HFFc6 (cell line): ENCODE data around the gene DPY19L1. TPM values are rescaled to one million over a fixed set of nuclear protein-coding genes. Genes with fewer than 3 reads are reported as not detected.

Experiments
- DNase-seq: peaks from one replicate; pipeline ENCODE4 v3.0.0-alpha.2; 2018
- H3K27ac Mint-ChIP-seq: 2 replicates; pipeline ENCODE4 v1.8.0; 2020; ENCODE audit warnings: mild to moderate bottlenecking, mixed read lengths
- H3K27me3 Mint-ChIP-seq: 2 replicates; pipeline ENCODE4 v1.8.0; 2021; ENCODE audit warnings: mild to moderate bottlenecking, moderate library complexity, mixed read lengths; ENCODE audit not compliant: insufficient read depth
- H3K36me3 Mint-ChIP-seq: 2 replicates; pipeline ENCODE4 v1.8.0; 2021; ENCODE audit warnings: low read depth, mixed read lengths
- H3K4me1 Mint-ChIP-seq: 2 replicates; pipeline ENCODE4 v1.8.0; 2020; ENCODE audit warnings: low read depth, mixed read lengths
- H3K4me3 Mint-ChIP-seq: 2 replicates; pipeline ENCODE4 v1.8.0; 2020; ENCODE audit warnings: mild to moderate bottlenecking, moderate library complexity, mixed read lengths
- H3K9me3 Mint-ChIP-seq: 2 replicates; pipeline ENCODE4 v1.8.0; 2020; ENCODE audit warnings: mild to moderate bottlenecking, mixed read lengths
- total RNA-seq, 6 experiments: library from RNA; stranded (reverse); fragmentation: NEBNext Ultra II Directional; extraction: Animal tissue kit (Norgen Biotek cat#: 25700); gene quantifications; 2 replicates in 1 of 6; 3 replicates in 5 of 6; pipeline ENCODE4 v1.2.3, GENCODE V29; 2021
- TF ChIP-seq, protein P1 (sequence below): fragments of 200-600 bp; sonication (generic); IDR thresholded peaks from 2 replicates; pipeline ENCODE4 v1.5.0; 2021; ENCODE audit warnings: antibody characterized with exemption, mild to moderate bottlenecking

DPY19L1 gene
- total RNA-seq, 6 experiments from 2014 or later: 23.7 to 33.4 (median 30.2) TPM

DNA sequence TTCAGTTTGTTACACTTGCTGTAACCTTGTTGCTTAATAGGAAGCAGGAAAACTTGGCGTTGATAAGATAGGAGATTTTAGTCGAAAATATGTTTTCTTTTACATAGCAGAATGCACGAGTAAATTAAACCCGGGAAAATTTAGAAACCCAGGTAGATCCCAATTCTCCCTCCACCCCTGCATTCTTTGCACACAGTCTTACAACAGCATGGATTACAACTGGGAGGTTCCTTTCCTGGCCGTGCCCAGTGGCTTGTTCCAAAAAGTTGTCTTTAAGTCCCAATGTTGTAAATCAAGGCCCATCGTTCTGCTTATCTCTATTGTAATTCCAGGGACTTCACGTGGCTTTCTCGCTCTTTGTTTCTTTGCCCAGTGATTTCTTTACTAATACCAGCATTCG, 1.1 kb upstream of the DPY19L1 start:
- no peaks in the 10 kb centered on the region for H3K36me3 Mint-ChIP-seq
- TF ChIP-seq, protein P1, sequence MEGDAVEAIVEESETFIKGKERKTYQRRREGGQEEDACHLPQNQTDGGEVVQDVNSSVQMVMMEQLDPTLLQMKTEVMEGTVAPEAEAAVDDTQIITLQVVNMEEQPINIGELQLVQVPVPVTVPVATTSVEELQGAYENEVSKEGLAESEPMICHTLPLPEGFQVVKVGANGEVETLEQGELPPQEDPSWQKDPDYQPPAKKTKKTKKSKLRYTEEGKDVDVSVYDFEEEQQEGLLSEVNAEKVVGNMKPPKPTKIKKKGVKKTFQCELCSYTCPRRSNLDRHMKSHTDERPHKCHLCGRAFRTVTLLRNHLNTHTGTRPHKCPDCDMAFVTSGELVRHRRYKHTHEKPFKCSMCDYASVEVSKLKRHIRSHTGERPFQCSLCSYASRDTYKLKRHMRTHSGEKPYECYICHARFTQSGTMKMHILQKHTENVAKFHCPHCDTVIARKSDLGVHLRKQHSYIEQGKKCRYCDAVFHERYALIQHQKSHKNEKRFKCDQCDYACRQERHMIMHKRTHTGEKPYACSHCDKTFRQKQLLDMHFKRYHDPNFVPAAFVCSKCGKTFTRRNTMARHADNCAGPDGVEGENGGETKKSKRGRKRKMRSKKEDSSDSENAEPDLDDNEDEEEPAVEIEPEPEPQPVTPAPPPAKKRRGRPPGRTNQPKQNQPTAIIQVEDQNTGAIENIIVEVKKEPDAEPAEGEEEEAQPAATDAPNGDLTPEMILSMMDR: no peak
- no peaks in the 10 kb centered on the region for H3K9me3 Mint-ChIP-seq
- H3K27me3 Mint-ChIP-seq: peaks cover 11% of the 10 kb centered on the region
- peaks cover 29% of the 10 kb centered on the region for H3K4me1 Mint-ChIP-seq
- peak overlapping the region; percentile 77; the same call in 1 of the 2 replicates for H3K27ac Mint-ChIP-seq
- peak overlapping the region; percentile 95 for H3K4me3 Mint-ChIP-seq
- no peak for DNase-seq

- H3K9me3 Mint-ChIP-seq: no peaks in the 10 kb centered on the region
- DNase-seq: peak; percentile 89
- H3K27ac Mint-ChIP-seq: peak overlapping the region; percentile 77
- peak overlapping the region; percentile 95 for H3K4me3 Mint-ChIP-seq
- TF ChIP-seq, protein P1: peak; percentile 87
- peaks cover 35% of the 10 kb centered on the region for H3K4me1 Mint-ChIP-seq
- H3K27me3 Mint-ChIP-seq: peaks cover 6% of the 10 kb centered on the region
- no peaks in the 10 kb centered on the region for H3K36me3 Mint-ChIP-seq
These were observed 449 bp upstream of the DPY19L1 start for GRCh38 chr7:35037526-35038341.

- H3K9me3 Mint-ChIP-seq: no peaks in the 10 kb centered on the region
- H3K27ac Mint-ChIP-seq: peak overlapping the region; percentile 75
- peaks cover 43% of the 10 kb centered on the region for H3K4me1 Mint-ChIP-seq
- peaks cover 6% of the 10 kb centered on the region for H3K27me3 Mint-ChIP-seq
- H3K4me3 Mint-ChIP-seq: peak overlapping the region; percentile 91
- peak; percentile 43 for DNase-seq
- TF ChIP-seq, protein P1: no peak
- no peaks in the 10 kb centered on the region for H3K36me3 Mint-ChIP-seq
These were observed 719 bp downstream of the DPY19L1 start for GRCh38 chr7:35036361-35037171.

- TF ChIP-seq, protein P1: no peak
- peaks cover 5% of the 10 kb centered on the region for H3K27me3 Mint-ChIP-seq
- DNase-seq: peak; percentile 30
- peak overlapping the region; percentile 91 for H3K4me3 Mint-ChIP-seq
- peak overlapping the region; percentile 75 for H3K27ac Mint-ChIP-seq
- peaks cover 43% of the 10 kb centered on the region for H3K4me1 Mint-ChIP-seq
- no peaks in the 10 kb centered on the region for H3K9me3 Mint-ChIP-seq
- H3K36me3 Mint-ChIP-seq: no peaks in the 10 kb centered on the region
These were observed 1.7 kb downstream of the DPY19L1 start for GRCh38 chr7:35035511-35035961.

DNA sequence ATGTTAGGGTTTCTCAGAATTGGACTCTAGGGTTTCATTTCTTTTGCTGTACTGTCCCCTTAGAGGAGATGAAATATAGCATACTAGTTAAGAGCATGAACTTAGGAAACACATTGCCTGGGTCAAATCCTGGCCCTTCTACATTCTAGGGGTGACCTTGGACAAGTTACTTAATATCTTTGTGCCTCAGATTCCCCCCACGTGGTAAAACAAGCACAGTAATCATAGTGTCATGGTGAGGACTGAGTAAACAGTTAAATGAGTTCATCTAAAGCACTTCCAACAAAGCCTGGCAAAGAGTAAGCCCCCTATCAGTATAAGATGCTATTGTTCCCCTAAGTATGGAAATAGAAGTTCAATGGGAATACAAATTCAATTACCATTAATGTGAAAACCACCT, 5.1 kb downstream of the DPY19L1 start:
- DNase-seq: no peak
- Mint-ChIP-seq H3K4me1 (peaks cover 32% of the 10 kb centered on the region), H3K27ac (no peak overlapping the region), H3K4me3 (no peak overlapping the region), H3K9me3 (no peaks in the 10 kb centered on the region), H3K27me3 (no peaks in the 10 kb centered on the region; the same call in 1 of the 2 replicates), H3K36me3 (no peaks in the 10 kb centered on the region)
- TF ChIP-seq, protein P1: no peak
